ENCODE results near the gene C20orf144. TPM values are rescaled to one million over a fixed set of nuclear protein-coding genes. Genes with fewer than 3 reads are reported as not detected.
A peak's percentile ranks its signal among the peaks of the same experiment; 100 is the strongest.

The C20orf144 gene
- polyA plus RNA-seq, 1 donor = 0.12 TPM

- peak; percentile 71 for DNase-seq
Measured at GRCh38 chr20:33677991-33678702, 16.0 kb downstream of the C20orf144 start.

- no peak for DNase-seq
Measured at GRCh38 chr20:33679758-33680485, 17.8 kb downstream of the C20orf144 start.

GRCh38 chr20:33680686-33681085, 18.6 kb downstream of the C20orf144 start:
- no peak for DNase-seq

GRCh38 chr20:33681288-33681687, 19.2 kb downstream of the C20orf144 start:
- DNase-seq = no peak

- DNase-seq = no peak
Measured at GRCh38 chr20:33681728-33682353, 19.7 kb downstream of the C20orf144 start.

- no peak for DNase-seq
Measured at GRCh38 chr20:33684533-33685327, 22.6 kb downstream of the C20orf144 start.

GRCh38 chr20:33685328-33686099, 23.4 kb downstream of the C20orf144 start:
- peak; percentile 57 for DNase-seq

GRCh38 chr20:33686100-33686983, 24.2 kb downstream of the C20orf144 start, which contains the start of gene E2F1:
TSS of gene E2F1 (minus strand) at chr20:33686385. CDS start at chr20:33686264, 121 bp downstream.
- DNase-seq = peak; percentile 94

GRCh38 chr20:33686984-33687366, 24.8 kb downstream of the C20orf144 start:
- no peak for DNase-seq

GRCh38 chr20:33687370-33687915, 25.3 kb downstream of the C20orf144 start:
- DNase-seq = no peak

GRCh38 chr20:33687993-33688937, 26.1 kb downstream of the C20orf144 start:
- no peak for DNase-seq

- DNase-seq = no peak
Measured at GRCh38 chr20:33688938-33689424, 26.9 kb downstream of the C20orf144 start.

- no peak for DNase-seq
Measured at GRCh38 chr20:33689493-33689892, 27.4 kb downstream of the C20orf144 start.

GRCh38 chr20:33689973-33690372, 27.8 kb downstream of the C20orf144 start:
- DNase-seq = no peak

GRCh38 chr20:33693289-33693688, 31.2 kb downstream of the C20orf144 start:
- DNase-seq = no peak

- DNase-seq = peak; percentile 64
Measured at GRCh38 chr20:33693741-33694638, 31.9 kb downstream of the C20orf144 start.

- DNase-seq = no peak
Measured at GRCh38 chr20:33694639-33695012, 32.5 kb downstream of the C20orf144 start.

- no peak for DNase-seq
Measured at GRCh38 chr20:33696448-33696847, 34.3 kb downstream of the C20orf144 start.
